HepG2 (cell line): ENCODE results near the gene ZNF275. TPM values are rescaled to one million over a fixed set of nuclear protein-coding genes. Genes with fewer than 3 reads are reported as not detected.

ENCODE experiments used
- ATAC-seq: fragments of 200-7000 bp; cut with Tn5 transposase; 3 replicates; pipeline ENCODE4 v1.9.1; 2020; ENCODE audit warnings: mild to moderate bottlenecking, moderate library complexity
- BruUV-seq: library from RNA; stranded (reverse); fragments of 400-500 nt; replicated peaks from 2 replicates; lab custom pipeline; 2021; lab: Mats Ljungman, UMichigan
- CTCF ChIA-PET: fragments of 300-600 bp; formaldehyde crosslinking; extraction: SDS; loops from one replicate; lab custom pipeline; 2021; ENCODE audit warnings: low total read pairs, inconsistent platforms, low intra/inter-chr PET ratio; lab: Yijun Ruan, JAX
- POLR2A ChIA-PET: fragments of 350-600 bp; sonication (Branson Sonifier 250); formaldehyde crosslinking; loops from one replicate; lab custom pipeline; 2020; ENCODE audit warnings: antibody characterized with exemption, inconsistent platforms; lab: Yijun Ruan, JAX
- DNase-seq: peaks from one replicate; pipeline ENCODE4 v3.0.0-alpha.2; 2015; ENCODE audit warnings: low spot score
- FAIRE-seq: peaks from 3 replicates; lab custom pipeline; 2011; peaks lifted over from hg19 to GRCh38; lab: Jason Lieb, UNC
- H2AFZ ChIP-seq: one replicate; pipeline ENCODE4 v1.6.1; 2011; ENCODE audit warnings: low read length, inconsistent platforms
- H3K27ac ChIP-seq: fragments of 300-600 bp; 3 replicates; pipeline ENCODE4 v1.8.0; 2011; ENCODE audit warnings: mixed run types, mild to moderate bottlenecking, mixed read lengths, low read length, inconsistent platforms; ENCODE audit not compliant: insufficient read depth; ENCODE audit errors: extremely low read length
- H3K27me3 ChIP-seq, 2 experiments: fragments of 200-600 bp in 1 of 2; 2 replicates in 1 of 2; 3 replicates in 1 of 2; pipeline versions ENCODE4 v1.6.0 to v1.8.0; 2011; ENCODE audit warnings: low read length in 2 of 2, mild to moderate bottlenecking in 2 of 2, moderate library complexity in 2 of 2, inconsistent platforms in 1 of 2; ENCODE audit not compliant: insufficient read depth in 2 of 2, control insufficient read depth in 1 of 2
- H3K36me3 ChIP-seq, 2 experiments: fragments of 200-600 bp in 1 of 2; replicated peaks in 1 of 2; 2 replicates in 1 of 2; 3 replicates in 1 of 2; pipeline versions ENCODE4 v1.5.1 to v1.8.0; 2011; ENCODE audit warnings: low read length in 2 of 2, inconsistent platforms in 1 of 2; ENCODE audit not compliant: insufficient read depth in 2 of 2, control insufficient read depth in 1 of 2
- H3K4me1 ChIP-seq: 2 replicates; pipeline ENCODE4 v1.5.1; 2012; ENCODE audit warnings: low read length, inconsistent platforms; ENCODE audit not compliant: insufficient read depth
- H3K4me2 ChIP-seq: 2 replicates; pipeline ENCODE4 v1.6.0; 2011; ENCODE audit warnings: low read depth, low read length, inconsistent platforms
- H3K4me3 ChIP-seq, 3 experiments: fragments of 200-600 bp in 1 of 3; sonication (generic), shearing (Covaris generic) in 1 of 3; replicated peaks in 1 of 3; 2 replicates each; pipeline ENCODE4 v1.5.1; 2011 to 2016; ENCODE audit warnings: low read length in 3 of 3, inconsistent platforms in 2 of 3, low read depth in 2 of 3, mild to moderate bottlenecking in 2 of 3, control low read depth in 1 of 3, mixed read lengths in 1 of 3; ENCODE audit not compliant: insufficient read depth in 1 of 3
- H3K79me2 ChIP-seq: one replicate; pipeline ENCODE4 v1.6.1; 2011; ENCODE audit warnings: low read length, inconsistent platforms; ENCODE audit not compliant: insufficient read depth
- H3K9ac ChIP-seq: 2 replicates; pipeline ENCODE4 v1.6.0; 2011; ENCODE audit warnings: mild to moderate bottlenecking, low read depth, low read length, inconsistent platforms; ENCODE audit not compliant: insufficient read depth
- H3K9me3 ChIP-seq: 2 replicates; pipeline ENCODE4 v1.5.1; 2012; ENCODE audit warnings: mild to moderate bottlenecking, low read length
- H4K20me1 ChIP-seq: 2 replicates; pipeline ENCODE4 v1.6.0; 2011; ENCODE audit warnings: inconsistent platforms, mild to moderate bottlenecking, low read length, moderate library complexity; ENCODE audit not compliant: insufficient read depth
- ATF1 ChIP-seq: IDR thresholded peaks from 2 replicates; pipeline ENCODE4 v1.6.1; 2016; ENCODE audit warnings: mild to moderate bottlenecking, control low read depth
- DBP ChIP-seq: sonication (generic); formaldehyde crosslinking; IDR thresholded peaks from 2 replicates; pipeline ENCODE4 v1.4.0; 2020; ENCODE audit warnings: missing genetic modification reagents; ENCODE audit errors: not compliant biosample characterization
- GABPB1 ChIP-seq: IDR thresholded peaks from 2 replicates; pipeline ENCODE4 v1.6.1; 2016; ENCODE audit warnings: mild to moderate bottlenecking, missing genetic modification reagents, moderate library complexity, missing compliant biosample characterization
- IRX3 ChIP-seq: sonication (generic); formaldehyde crosslinking; IDR thresholded peaks from 2 replicates; pipeline ENCODE4 v1.8.1; 2023; ENCODE audit warnings: mild to moderate bottlenecking, low read depth, missing genetic modification reagents, borderline replicate concordance
- KDM6A ChIP-seq: IDR thresholded peaks from 2 replicates; pipeline ENCODE4 v1.6.1; 2016; ENCODE audit warnings: low read depth
- KLF12 ChIP-seq: sonication (generic); formaldehyde crosslinking; IDR thresholded peaks from 2 replicates; pipeline ENCODE4 v1.4.0; 2020; ENCODE audit warnings: missing genetic modification reagents, borderline replicate concordance
- MED1 ChIP-seq: sonication (generic); formaldehyde crosslinking; IDR thresholded peaks from 2 replicates; pipeline ENCODE4 v1.4.0; 2020; ENCODE audit warnings: missing genetic modification reagents
- MLLT10 ChIP-seq: sonication (generic); formaldehyde crosslinking; IDR thresholded peaks from 2 replicates; pipeline ENCODE4 v1.4.0; 2020; ENCODE audit warnings: missing genetic modification reagents
- NCOA5 ChIP-seq: sonication (generic); formaldehyde crosslinking; IDR thresholded peaks from 2 replicates; pipeline ENCODE4 v1.4.0; 2020; ENCODE audit warnings: missing genetic modification reagents
- NFE2L1 ChIP-seq: sonication (generic); formaldehyde crosslinking; IDR thresholded peaks from 2 replicates; pipeline ENCODE4 v1.4.0; 2020; ENCODE audit warnings: missing genetic modification reagents, mild to moderate bottlenecking, borderline replicate concordance
- RFXAP ChIP-seq: sonication (generic); formaldehyde crosslinking; IDR thresholded peaks from 2 replicates; pipeline ENCODE4 v1.4.0; 2020; ENCODE audit warnings: missing genetic modification reagents, borderline replicate concordance
- SPEN ChIP-seq: sonication (generic); formaldehyde crosslinking; IDR thresholded peaks from 2 replicates; pipeline ENCODE4 v1.5.1; 2020; ENCODE audit warnings: low read depth, mild to moderate bottlenecking, missing genetic modification reagents
- SRY ChIP-seq: sonication (generic); formaldehyde crosslinking; IDR thresholded peaks from 2 replicates; pipeline ENCODE4 v1.8.0; 2022; ENCODE audit warnings: mild to moderate bottlenecking, missing genetic modification reagents
- YY1 ChIP-seq: IDR thresholded peaks from 2 replicates; pipeline ENCODE4 v1.6.1; 2011; ENCODE audit warnings: low read length, low read depth, moderate library complexity, mild to moderate bottlenecking; ENCODE audit not compliant: insufficient read depth, insufficient replicate concordance
- ZNF17 ChIP-seq: sonication (generic); formaldehyde crosslinking; IDR thresholded peaks from 2 replicates; pipeline ENCODE4 v1.5.0; 2020; ENCODE audit warnings: mild to moderate bottlenecking, missing genetic modification reagents
- ZNF468 ChIP-seq: sonication (generic); formaldehyde crosslinking; IDR thresholded peaks from 2 replicates; pipeline ENCODE4 v1.8.0; 2022; ENCODE audit warnings: mild to moderate bottlenecking, moderate library complexity, missing genetic modification reagents
- ZNF766 ChIP-seq: sonication (generic); formaldehyde crosslinking; IDR thresholded peaks from 2 replicates; pipeline ENCODE4 v1.5.0; 2020; ENCODE audit warnings: missing genetic modification reagents, borderline replicate concordance
- ZNF770 ChIP-seq: sonication (generic); formaldehyde crosslinking; IDR thresholded peaks from 2 replicates; pipeline ENCODE4 v1.5.0; 2020; ENCODE audit warnings: mild to moderate bottlenecking, missing genetic modification reagents
- ZNF788 ChIP-seq: sonication (generic); formaldehyde crosslinking; IDR thresholded peaks from 2 replicates; pipeline ENCODE4 v1.5.0; 2020; ENCODE audit warnings: mild to moderate bottlenecking, missing genetic modification reagents, borderline replicate concordance
- ZNF878 ChIP-seq: sonication (generic); formaldehyde crosslinking; IDR thresholded peaks from 2 replicates; pipeline ENCODE4 v1.8.1; 2023; ENCODE audit warnings: mild to moderate bottlenecking, missing genetic modification reagents, moderate library complexity
- ZSCAN30 ChIP-seq: sonication (generic); formaldehyde crosslinking; IDR thresholded peaks from 2 replicates; pipeline ENCODE4 v1.5.0; 2020; ENCODE audit warnings: mild to moderate bottlenecking, missing genetic modification reagents
- whole genome bisulfite sequencing: methylation state at CpG from one replicate; pipeline ENCODE4 v1.1.6; 2017; ENCODE audit warnings: low lambda C conversion rate; 5-methylcytosine and 5-hydroxymethylcytosine counted together
- in situ Hi-C: cut with HindIII; loops from 2 replicates; pipeline ENCODE4 v1.10.0; 2017; ENCODE audit warnings: low pct_unique_long_range_greater_than_20kb; ENCODE audit not compliant: extremely low pct_ligation_motif_present
- intact Hi-C: fragments of 100-400 bp; cut with micrococcal nuclease; formaldehyde crosslinking; loops from one replicate; pipeline ENCODE4 v1.10.0; 2022; ENCODE audit not compliant: unreplicated experiment
- polyA plus RNA-seq, 8 experiments: library from polyadenylated mRNA; depleted of rRNA in 3 of 8; stranded (reverse) in 7 of 8; unstranded in 1 of 8; fragments of >200 nt; fragmentation: Illumina TruSeq in 4 of 8; extraction: Trizol in 4 of 8; gene quantifications; 2 replicates each; pipeline versions ENCODE4 v1.2.1 to v1.2.3, GENCODE V29; 2011 to 2016; ENCODE audit warnings: low read depth in 4 of 8, missing spikeins in 1 of 8, mixed read lengths in 1 of 8; ENCODE audit not compliant: insufficient read depth in 1 of 8
- total RNA-seq, 5 experiments: library from RNA; depleted of rRNA; stranded (reverse); fragments of >200 nt; fragmentation: Illumina TruSeq; extraction: Trizol; gene quantifications; 2 replicates each; pipeline ENCODE4 v1.2.3, GENCODE V29; 2016; ENCODE audit warnings: low read depth in 1 of 5

The ZNF275 gene
- total and polyA plus RNA-seq, 2 of the 13 experiments (the other 11 are each of a cell fraction or from before 2014, with no cell fraction given), result 6.4 to 11.8 TPM

GRCh38 chrX:153398275-153398960, 64.5 kb downstream of the ZNF275 start (continued):
- TF ChIP-seq KDM6A, result no peak
- TF ChIP-seq ZSCAN30, result no peak
- TF ChIP-seq ZNF788 (CRISPR knock-in tag), result no peak
- TF ChIP-seq ZNF17 (CRISPR knock-in tag), result no peak
- TF ChIP-seq ATF1 (CRISPR knock-in tag), result no peak
- no peak for TF ChIP-seq NFE2L1 (CRISPR knock-in tag)
- no peak for TF ChIP-seq YY1
- TF ChIP-seq KLF12 (CRISPR knock-in tag), result no peak
- TF ChIP-seq MLLT10 (CRISPR knock-in tag), result no peak

- H2AFZ ChIP-seq, result no peak overlapping the region
- TF ChIP-seq ZNF770 (CRISPR knock-in tag), result peak; percentile 83
- no peak for TF ChIP-seq ZNF468 (CRISPR knock-in tag)
- no peak for TF ChIP-seq SPEN (CRISPR knock-in tag)
- no peak for TF ChIP-seq DBP (CRISPR knock-in tag)
- no peak for TF ChIP-seq ZNF878 (CRISPR knock-in tag)
- no peak for TF ChIP-seq RFXAP (CRISPR knock-in tag)
- TF ChIP-seq IRX3, result no peak
- no peak for TF ChIP-seq ZNF766 (CRISPR knock-in tag)
- peak; percentile 34; the same call in 1 of the 2 replicates for TF ChIP-seq GABPB1 (CRISPR knock-in tag)
- no peak for TF ChIP-seq SRY
- no peak for TF ChIP-seq NCOA5 (CRISPR knock-in tag)
- TF ChIP-seq MED1 (CRISPR knock-in tag), result no peak
Observed at GRCh38 chrX:153400146-153401132, 66.5 kb downstream of the ZNF275 start.

More at GRCh38 chrX:153400146-153401132, 66.5 kb downstream of the ZNF275 start:
- no TSS peak for BruUV-seq
- no peak overlapping the region for H3K27ac ChIP-seq
- peak; percentile 85 for FAIRE-seq
- no peaks in the 10 kb centered on the region for H3K36me3 ChIP-seq
- no peak overlapping the region for H3K9ac ChIP-seq
- H3K4me1 ChIP-seq, result no peaks in the 10 kb centered on the region
- no peaks in the 10 kb centered on the region for H3K79me2 ChIP-seq
- no peaks in the 10 kb centered on the region for H3K9me3 ChIP-seq
- POLR2A ChIA-PET, result no interaction called here
- in situ Hi-C loops, result no loop called here
- WGBS, result 86% methylated on average over 13 of the region's 60 CpGs
- no peak overlapping the region for H3K4me2 ChIP-seq
- CTCF ChIA-PET, result interaction anchor here (1.4 kb wide), 1 partner anchor 38 kb away, joined by 10 read pairs; no protein-coding TSS in a partner anchor
- H4K20me1 ChIP-seq, result no peaks in the 10 kb centered on the region
- peak; percentile 88 for ATAC-seq
- intact Hi-C loops, result no loop called here
- H3K4me3 ChIP-seq, result no peak overlapping the region
- H3K27me3 ChIP-seq, result no peaks in the 10 kb centered on the region; a peak in 1 of 5 replicates
- peak; percentile 29 for DNase-seq
